HepG2 (cell line): ENCODE results near the gene TMEM141. TPM values are rescaled to one million over a fixed set of nuclear protein-coding genes. Genes with fewer than 3 reads are reported as not detected.

Experiments
- ATAC-seq: fragments of 200-7000 bp; cut with Tn5 transposase; 3 replicates; pipeline ENCODE4 v1.9.1; 2020; ENCODE audit warnings: mild to moderate bottlenecking, moderate library complexity
- BruUV-seq: library from RNA; stranded (reverse); fragments of 400-500 nt; replicated peaks from 2 replicates; lab custom pipeline; 2021; lab: Mats Ljungman, UMichigan
- CTCF ChIA-PET: fragments of 300-600 bp; formaldehyde crosslinking; extraction: SDS; loops from one replicate; lab custom pipeline; 2021; ENCODE audit warnings: low total read pairs, inconsistent platforms, low intra/inter-chr PET ratio; lab: Yijun Ruan, JAX
- POLR2A ChIA-PET: fragments of 350-600 bp; sonication (Branson Sonifier 250); formaldehyde crosslinking; loops from one replicate; lab custom pipeline; 2020; ENCODE audit warnings: antibody characterized with exemption, inconsistent platforms; lab: Yijun Ruan, JAX
- DNase-seq: peaks from one replicate; pipeline ENCODE4 v3.0.0-alpha.2; 2015; ENCODE audit warnings: low spot score
- FAIRE-seq: peaks from 3 replicates; lab custom pipeline; 2011; peaks lifted over from hg19 to GRCh38; lab: Jason Lieb, UNC
- H2AFZ ChIP-seq: one replicate; pipeline ENCODE4 v1.6.1; 2011; ENCODE audit warnings: low read length, inconsistent platforms
- H3K27ac ChIP-seq: fragments of 300-600 bp; 3 replicates; pipeline ENCODE4 v1.8.0; 2011; ENCODE audit warnings: mixed run types, mild to moderate bottlenecking, mixed read lengths, low read length, inconsistent platforms; ENCODE audit not compliant: insufficient read depth; ENCODE audit errors: extremely low read length
- H3K27me3 ChIP-seq, 2 experiments: fragments of 200-600 bp in 1 of 2; 2 replicates in 1 of 2; 3 replicates in 1 of 2; pipeline versions ENCODE4 v1.6.0 to v1.8.0; 2011; ENCODE audit warnings: low read length in 2 of 2, mild to moderate bottlenecking in 2 of 2, moderate library complexity in 2 of 2, inconsistent platforms in 1 of 2; ENCODE audit not compliant: insufficient read depth in 2 of 2, control insufficient read depth in 1 of 2
- H3K36me3 ChIP-seq, 2 experiments: fragments of 200-600 bp in 1 of 2; replicated peaks in 1 of 2; 2 replicates in 1 of 2; 3 replicates in 1 of 2; pipeline versions ENCODE4 v1.5.1 to v1.8.0; 2011; ENCODE audit warnings: low read length in 2 of 2, inconsistent platforms in 1 of 2; ENCODE audit not compliant: insufficient read depth in 2 of 2, control insufficient read depth in 1 of 2
- H3K4me1 ChIP-seq: 2 replicates; pipeline ENCODE4 v1.5.1; 2012; ENCODE audit warnings: low read length, inconsistent platforms; ENCODE audit not compliant: insufficient read depth
- H3K4me2 ChIP-seq: 2 replicates; pipeline ENCODE4 v1.6.0; 2011; ENCODE audit warnings: low read depth, low read length, inconsistent platforms
- H3K4me3 ChIP-seq, 3 experiments: fragments of 200-600 bp in 1 of 3; sonication (generic), shearing (Covaris generic) in 1 of 3; replicated peaks in 1 of 3; 2 replicates each; pipeline ENCODE4 v1.5.1; 2011 to 2016; ENCODE audit warnings: low read length in 3 of 3, inconsistent platforms in 2 of 3, low read depth in 2 of 3, mild to moderate bottlenecking in 2 of 3, control low read depth in 1 of 3, mixed read lengths in 1 of 3; ENCODE audit not compliant: insufficient read depth in 1 of 3
- H3K79me2 ChIP-seq: one replicate; pipeline ENCODE4 v1.6.1; 2011; ENCODE audit warnings: low read length, inconsistent platforms; ENCODE audit not compliant: insufficient read depth
- H3K9ac ChIP-seq: 2 replicates; pipeline ENCODE4 v1.6.0; 2011; ENCODE audit warnings: mild to moderate bottlenecking, low read depth, low read length, inconsistent platforms; ENCODE audit not compliant: insufficient read depth
- H3K9me3 ChIP-seq: 2 replicates; pipeline ENCODE4 v1.5.1; 2012; ENCODE audit warnings: mild to moderate bottlenecking, low read length
- H4K20me1 ChIP-seq: 2 replicates; pipeline ENCODE4 v1.6.0; 2011; ENCODE audit warnings: inconsistent platforms, mild to moderate bottlenecking, low read length, moderate library complexity; ENCODE audit not compliant: insufficient read depth
- CREM ChIP-seq, 2 experiments: sonication (generic) in 1 of 2; formaldehyde crosslinking in 1 of 2; IDR thresholded peaks; 2 replicates each; pipeline versions ENCODE4 v1.4.0 to v1.6.1; 2016 to 2020; ENCODE audit warnings: antibody characterized with exemption in 1 of 2, mild to moderate bottlenecking in 1 of 2, missing genetic modification reagents in 1 of 2
- IRF2 ChIP-seq: IDR thresholded peaks from 2 replicates; pipeline ENCODE4 v1.6.1; 2018; ENCODE audit warnings: missing genetic modification reagents, missing compliant biosample characterization
- KDM5B ChIP-seq: sonication (generic); formaldehyde crosslinking; IDR thresholded peaks from 2 replicates; pipeline ENCODE4 v1.4.0; 2020; ENCODE audit warnings: missing genetic modification reagents, mild to moderate bottlenecking, borderline replicate concordance
- MTF2 ChIP-seq: sonication (generic); formaldehyde crosslinking; IDR thresholded peaks from 2 replicates; pipeline ENCODE4 v1.5.0; 2020; ENCODE audit warnings: missing genetic modification reagents, borderline replicate concordance
- NCOA5 ChIP-seq: sonication (generic); formaldehyde crosslinking; IDR thresholded peaks from 2 replicates; pipeline ENCODE4 v1.4.0; 2020; ENCODE audit warnings: missing genetic modification reagents
- PRDM4 ChIP-seq: sonication (generic); formaldehyde crosslinking; IDR thresholded peaks from 2 replicates; pipeline ENCODE4 v1.9.0; 2021; ENCODE audit warnings: missing genetic modification reagents, borderline replicate concordance
- STAT5B ChIP-seq: sonication (generic); formaldehyde crosslinking; IDR thresholded peaks from 2 replicates; pipeline ENCODE4 v1.4.0; 2020; ENCODE audit warnings: missing genetic modification reagents
- ZFP36 ChIP-seq: fragments of 150-350 bp; IDR thresholded peaks from 2 replicates; pipeline ENCODE4 v1.6.1; 2018; ENCODE audit warnings: borderline replicate concordance, low read length, low read depth; ENCODE audit not compliant: partially characterized antibody
- ZNF224 ChIP-seq: sonication (generic); formaldehyde crosslinking; IDR thresholded peaks from 2 replicates; pipeline ENCODE4 v1.5.0; 2020; ENCODE audit warnings: mild to moderate bottlenecking, missing genetic modification reagents
- ZNF670 ChIP-seq: sonication (generic); formaldehyde crosslinking; IDR thresholded peaks from 2 replicates; pipeline ENCODE4 v1.8.0; 2022; ENCODE audit warnings: mild to moderate bottlenecking, missing genetic modification reagents, borderline replicate concordance
- ZNF740 ChIP-seq: sonication (generic); formaldehyde crosslinking; IDR thresholded peaks from 2 replicates; pipeline ENCODE4 v1.4.0; 2020; ENCODE audit warnings: missing genetic modification reagents
- ZNF883 ChIP-seq: sonication (generic); formaldehyde crosslinking; IDR thresholded peaks from 2 replicates; pipeline ENCODE4 v1.5.1; 2020; ENCODE audit warnings: mild to moderate bottlenecking, missing genetic modification reagents; ENCODE audit errors: not compliant biosample characterization
- WGBS: methylation state at CpG from one replicate; pipeline ENCODE4 v1.1.6; 2017; ENCODE audit warnings: low lambda C conversion rate; 5-methylcytosine and 5-hydroxymethylcytosine counted together
- in situ Hi-C: cut with HindIII; loops from 2 replicates; pipeline ENCODE4 v1.10.0; 2017; ENCODE audit warnings: low pct_unique_long_range_greater_than_20kb; ENCODE audit not compliant: extremely low pct_ligation_motif_present
- intact Hi-C: fragments of 100-400 bp; cut with micrococcal nuclease; formaldehyde crosslinking; loops from one replicate; pipeline ENCODE4 v1.10.0; 2022; ENCODE audit not compliant: unreplicated experiment
- polyA plus RNA-seq, 8 experiments: library from polyadenylated mRNA; depleted of rRNA in 3 of 8; stranded (reverse) in 7 of 8; unstranded in 1 of 8; fragments of >200 nt; fragmentation: Illumina TruSeq in 4 of 8; extraction: Trizol in 4 of 8; gene quantifications; 2 replicates each; pipeline versions ENCODE4 v1.2.1 to v1.2.3, GENCODE V29; 2011 to 2016; ENCODE audit warnings: low read depth in 4 of 8, missing spikeins in 1 of 8, mixed read lengths in 1 of 8; ENCODE audit not compliant: insufficient read depth in 1 of 8
- total RNA-seq, 5 experiments: library from RNA; depleted of rRNA; stranded (reverse); fragments of >200 nt; fragmentation: Illumina TruSeq; extraction: Trizol; gene quantifications; 2 replicates each; pipeline ENCODE4 v1.2.3, GENCODE V29; 2016; ENCODE audit warnings: low read depth in 1 of 5

Gene TMEM141
- total and polyA plus RNA-seq, 2 of the 13 experiments (the other 11 are each of a cell fraction or from before 2014, with no cell fraction given): 81.0 to 202 TPM

- FAIRE-seq (no peak), ATAC-seq (no peak), DNase-seq (no peak)
- H2AFZ ChIP-seq: no peak overlapping the region
- no TSS peak for BruUV-seq
- intact Hi-C loops: no loop called here
- in situ Hi-C loops: no loop called here
- no peak overlapping the region for H3K4me3 ChIP-seq
- H3K36me3 ChIP-seq: no peaks in the 10 kb centered on the region
- TF ChIP-seq ZNF883 (CRISPR knock-in tag) (no peak), STAT5B (no peak), ZNF670 (CRISPR knock-in tag) (no peak), CREM (IDR thresholded peaks at IDR 0.05) (no peak), CREM (CRISPR knock-in tag; IDR thresholded peaks at IDR 0.05) (no peak), PRDM4 (no peak), ZNF224 (no peak), ZFP36 (no peak), MTF2 (CRISPR knock-in tag) (no peak), KDM5B (no peak), NCOA5 (CRISPR knock-in tag) (no peak), ZNF740 (CRISPR knock-in tag) (no peak), IRF2 (no peak)
- WGBS: 63% methylated on average over 15 of the region's 16 CpGs
- H3K4me1 ChIP-seq: peaks cover 25% of the 10 kb centered on the region
- no peaks in the 10 kb centered on the region for H4K20me1 ChIP-seq
- no peak overlapping the region for H3K9ac ChIP-seq
- POLR2A ChIA-PET: interaction anchor here (5.2 kb wide), 1 partner anchor 15 kb away, joined by 27 read pairs; no protein-coding TSS in a partner anchor
- no peaks in the 10 kb centered on the region for H3K9me3 ChIP-seq
- H3K4me2 ChIP-seq: no peak overlapping the region
- H3K79me2 ChIP-seq: no peaks in the 10 kb centered on the region
- H3K27me3 ChIP-seq: peaks cover 25 to 91% of the 10 kb centered on the region in 2 experiments
- no peak overlapping the region for H3K27ac ChIP-seq
- CTCF ChIA-PET: no interaction called here
Observed at GRCh38 chr9:136743639-136744211, 47.4 kb upstream of the TMEM141 start.
